HG03432 (cell line): ENCODE data around the gene ATP6V0A4.
"Not testable (repeated sequence)": the region's sequence is repeated elsewhere in the genome, so short reads cannot be mapped to it uniquely, and the experiment has no call there.

ENCODE experiments used
- ATAC-seq: cut with Tn5 transposase; IDR thresholded peaks from one replicate; pipeline ENCODE4 v1.9.1; 2021; ENCODE audit warnings: mild to moderate bottlenecking, moderate library complexity; ENCODE audit not compliant: unreplicated experiment

ATP6V0A4 gene

GRCh38 chr7:138804618-138805017 is 6.6 kb upstream of the ATP6V0A4 start:
- ATAC-seq, result no peak

- no peak for ATAC-seq
These were observed 4.7 kb upstream of the ATP6V0A4 start for GRCh38 chr7:138802706-138803105.

- no peak for ATAC-seq
These were observed 3.3 kb upstream of the ATP6V0A4 start for GRCh38 chr7:138801256-138801655.

- ATAC-seq, result no peak
These were observed 1.5 kb upstream of the ATP6V0A4 start for GRCh38 chr7:138799336-138800000.

- ATAC-seq, result no peak
These were observed 840 bp upstream of the ATP6V0A4 start for GRCh38 chr7:138798836-138799235.

GRCh38 chr7:138797046-138797445 is 950 bp downstream of the ATP6V0A4 start:
- ATAC-seq, result not testable (repeated sequence)

GRCh38 chr7:138796038-138796615 is 1.9 kb downstream of the ATP6V0A4 start:
- no peak for ATAC-seq

- ATAC-seq, result no peak
These were observed 12.2 kb downstream of the ATP6V0A4 start for GRCh38 chr7:138785587-138786437.

GRCh38 chr7:138784692-138785091 is 13.3 kb downstream of the ATP6V0A4 start:
- no peak for ATAC-seq

- no peak for ATAC-seq
These were observed 17.0 kb downstream of the ATP6V0A4 start for GRCh38 chr7:138781004-138781403.

- no peak for ATAC-seq
These were observed 21.7 kb downstream of the ATP6V0A4 start for GRCh38 chr7:138776166-138776833.

GRCh38 chr7:138773817-138774216 is 24.2 kb downstream of the ATP6V0A4 start:
- no peak for ATAC-seq

- no peak for ATAC-seq
These were observed 24.8 kb downstream of the ATP6V0A4 start for GRCh38 chr7:138773176-138773575.

- no peak for ATAC-seq
These were observed 27.1 kb downstream of the ATP6V0A4 start for GRCh38 chr7:138770904-138771303.

GRCh38 chr7:138768241-138768640 is 29.8 kb downstream of the ATP6V0A4 start:
- no peak for ATAC-seq

- ATAC-seq, result no peak
These were observed 41.3 kb downstream of the ATP6V0A4 start for GRCh38 chr7:138756591-138757242.

GRCh38 chr7:138755842-138756590 is 42.0 kb downstream of the ATP6V0A4 start:
- no peak for ATAC-seq

GRCh38 chr7:138755331-138755747 is 42.7 kb downstream of the ATP6V0A4 start:
- ATAC-seq, result no peak

- no peak for ATAC-seq
These were observed 44.4 kb downstream of the ATP6V0A4 start for GRCh38 chr7:138753610-138754009.

GRCh38 chr7:138753150-138753518 is 44.9 kb downstream of the ATP6V0A4 start:
- no peak for ATAC-seq
